RWPE1 (cell line): ENCODE results near the gene HOXC9.
"Not testable (repeated sequence)": the region's sequence is repeated elsewhere in the genome, so short reads cannot be mapped to it uniquely, and the experiment has no call there.

Experiments used
- CTCF ChIA-PET: fragments of 350-600 bp; sonication (Branson Sonifier 250); formaldehyde crosslinking; extraction: SDS; loops from one replicate; lab custom pipeline; 2021; lab: Yijun Ruan, JAX
- POLR2A ChIA-PET: fragments of 400-600 bp; formaldehyde crosslinking; extraction: SDS; loops from one replicate; lab custom pipeline; 2020; ENCODE audit warnings: antibody characterized with exemption; ENCODE audit not compliant: low non-redundant PET; lab: Yijun Ruan, JAX
- DNase-seq: peaks from one replicate; pipeline ENCODE4 v3.0.0; 2012; ENCODE audit warnings: low spot score
- H3K27ac ChIP-seq: fragments of 450-650 bp; 2 replicates; pipeline ENCODE4 v1.5.1; 2017
- CTCF ChIP-seq: fragments of 450-650 bp; conservative IDR thresholded peaks from 2 replicates; pipeline ENCODE4 v1.5.1; 2017; ENCODE audit warnings: low read depth, mild to moderate bottlenecking

Gene HOXC9

GRCh38 chr12:54041097-54041690, 41.2 kb downstream of the HOXC9 start:
- no peak for TF ChIP-seq CTCF
- ChIA-PET CTCF (interaction anchor here (0.6 to 0.8 kb wide), 2 partner anchors 18 to 160 kb away, joined by 3 to 4 read pairs; no protein-coding TSS in a partner anchor), POLR2A (no interaction called here)
- no peak overlapping the region for H3K27ac ChIP-seq
- no peak for DNase-seq

GRCh38 chr12:54042033-54042432, 42.1 kb downstream of the HOXC9 start:
- DNase-seq, CTCF ChIA-PET, POLR2A ChIA-PET, H3K27ac ChIP-seq: not testable (repeated sequence)

GRCh38 chr12:54042970-54043853, 43.3 kb downstream of the HOXC9 start:
- ChIA-PET POLR2A (interaction anchor here (0.5 to 0.6 kb wide), 2 partner anchors 22 to 109 kb away, joined by 3 to 4 read pairs; no protein-coding TSS in a partner anchor), CTCF (no interaction called here)
- DNase-seq: no peak
- no peak for TF ChIP-seq CTCF
- no peak overlapping the region for H3K27ac ChIP-seq

- CTCF ChIA-PET: interaction anchor here (0.5 to 1.1 kb wide), 2 partner anchors 103 to 112 kb away, joined by 3 to 4 read pairs; no protein-coding TSS in a partner anchor
- TF ChIP-seq CTCF: no peak
- DNase-seq: no peak
- no peak overlapping the region for H3K27ac ChIP-seq
- POLR2A ChIA-PET: no interaction called here
These were observed 44.6 kb downstream of the HOXC9 start for GRCh38 chr12:54044425-54045103.

- ChIA-PET CTCF (interaction anchor here (0.6 to 1.1 kb wide), 2 partner anchors 40 to 112 kb away, joined by 3 read pairs; no protein-coding TSS in a partner anchor), POLR2A (no interaction called here)
- TF ChIP-seq CTCF: no peak
- no peak for DNase-seq
- no peak overlapping the region for H3K27ac ChIP-seq
These were observed 45.4 kb downstream of the HOXC9 start for GRCh38 chr12:54045401-54045800.

GRCh38 chr12:54045868-54046521, 46.0 kb downstream of the HOXC9 start:
- ChIA-PET CTCF (interaction anchor here (0.6 kb wide), 1 partner anchor 40 kb away, joined by 3 read pairs; no protein-coding TSS in a partner anchor), POLR2A (no interaction called here)
- TF ChIP-seq CTCF: no peak
- DNase-seq: no peak
- no peak overlapping the region for H3K27ac ChIP-seq
